PC-3 (cell line): Measurements from ENCODE around the gene EHD4. TPM values are rescaled to one million over a fixed set of nuclear protein-coding genes. Genes with fewer than 3 reads are reported as not detected.

Experiments used
- ATAC-seq: fragments of 200-7000 bp; cut with Tn5 transposase; 2 replicates; pipeline ENCODE4 v1.9.1; 2020; ENCODE audit warnings: mild to moderate bottlenecking, moderate library complexity
- BruUV-seq: library from RNA; stranded (reverse); fragments of 400-500 nt; replicated peaks from 2 replicates; lab custom pipeline; 2021; lab: Mats Ljungman, UMichigan
- CTCF ChIA-PET: fragments of 300-600 bp; sonication (Branson Sonifier 250); formaldehyde crosslinking; loops from one replicate; lab custom pipeline; 2022; ENCODE audit warnings: antibody characterized with exemption; lab: Charles Lee
- POLR2A ChIA-PET: fragments of 300-600 bp; sonication (Branson Sonifier 250); formaldehyde crosslinking; loops from one replicate; lab custom pipeline; 2022; ENCODE audit warnings: antibody characterized with exemption; ENCODE audit not compliant: unreplicated experiment; lab: Charles Lee
- DNase-seq: peaks from one replicate; pipeline ENCODE4 v3.0.0-alpha.2; 2015
- H2AFZ ChIP-seq: fragments of 300-600 bp; sonication (generic); 2 replicates; pipeline ENCODE4 v1.6.0; 2016; ENCODE audit warnings: antibody characterized with exemption, low read length
- H3F3A ChIP-seq: fragments of 300-600 bp; sonication (generic); one replicate; pipeline ENCODE4 v1.6.0; 2017; ENCODE audit warnings: antibody characterized with exemption, low read length, control low read depth, mild to moderate bottlenecking; ENCODE audit not compliant: unreplicated experiment
- H3K27ac ChIP-seq: fragments of 300-600 bp; sonication (generic); 2 replicates; pipeline ENCODE4 v1.5.1; 2016; ENCODE audit warnings: mild to moderate bottlenecking, low read length
- H3K27me3 ChIP-seq: fragments of 300-600 bp; sonication (generic); 2 replicates; pipeline ENCODE4 v1.6.1; 2016; ENCODE audit warnings: low read length, mixed read lengths
- H3K36me3 ChIP-seq: fragments of 300-600 bp; sonication (generic); 2 replicates; pipeline ENCODE4 v1.6.1; 2016; ENCODE audit warnings: low read depth, mixed run types, low read length, mixed read lengths
- H3K4me1 ChIP-seq: fragments of 300-600 bp; sonication (generic); 2 replicates; pipeline ENCODE4 v1.5.1; 2016; ENCODE audit warnings: low read length; ENCODE audit not compliant: insufficient read depth
- H3K4me2 ChIP-seq: fragments of 300-600 bp; sonication (generic); 2 replicates; pipeline ENCODE4 v1.6.0; 2016; ENCODE audit warnings: low read length
- H3K4me3 ChIP-seq: fragments of 300-600 bp; sonication (generic); 2 replicates; pipeline ENCODE4 v1.5.1; 2016; ENCODE audit warnings: mild to moderate bottlenecking, low read length, mixed read lengths
- H3K79me2 ChIP-seq: fragments of 300-600 bp; sonication (generic); 2 replicates; pipeline ENCODE4 v1.6.1; 2017; ENCODE audit warnings: low read length, mixed read lengths
- H3K9ac ChIP-seq: fragments of 300-600 bp; sonication (generic); 2 replicates; pipeline ENCODE4 v1.6.0; 2016; ENCODE audit warnings: mild to moderate bottlenecking, low read length
- H3K9me2 ChIP-seq: fragments of 300-600 bp; sonication (generic); replicated peaks from 2 replicates; pipeline ENCODE4 v1.6.1; 2016; ENCODE audit warnings: mixed run types, low read length, mixed read lengths
- H3K9me3 ChIP-seq: fragments of 300-600 bp; sonication (generic); 2 replicates; pipeline ENCODE4 v1.6.1; 2016; ENCODE audit warnings: low read length, mixed read lengths
- H4K20me1 ChIP-seq: fragments of 300-600 bp; sonication (generic); 2 replicates; pipeline ENCODE4 v1.6.1; 2016; ENCODE audit warnings: low read length, mixed read lengths
- EZH2 ChIP-seq: fragments of 300-600 bp; sonication (generic); IDR thresholded peaks from one replicate; pipeline ENCODE4 v1.6.1; 2017; ENCODE audit warnings: antibody characterized with exemption, mild to moderate bottlenecking, low read length; ENCODE audit not compliant: unreplicated experiment
- EZH2phosphoT487 ChIP-seq: fragments of 300-600 bp; sonication (generic); IDR thresholded peaks from 2 replicates; pipeline ENCODE4 v1.6.1; 2018; ENCODE audit warnings: mild to moderate bottlenecking, antibody characterized with exemption, low read length, borderline replicate concordance
- intact Hi-C: fragments of 100-400 bp; cut with micrococcal nuclease; formaldehyde crosslinking; loops from 2 replicates; pipeline ENCODE4 v1.9.0; 2023
- total RNA-seq: library from RNA; depleted of rRNA; stranded (reverse); fragments of >200 nt; gene quantifications from 2 replicates; pipeline ENCODE4 v1.2.3, GENCODE V29; 2014
- TF ChIP-seq, protein P1 (sequence below): fragments of 300-600 bp; sonication (generic); conservative IDR thresholded peaks from 2 replicates; pipeline ENCODE4 v1.5.1; 2017; ENCODE audit warnings: antibody characterized with exemption, low read depth, mild to moderate bottlenecking, low read length

EHD4 gene
- total RNA-seq, 1 experiment from 2014 or later: 57.8 TPM

DNA sequence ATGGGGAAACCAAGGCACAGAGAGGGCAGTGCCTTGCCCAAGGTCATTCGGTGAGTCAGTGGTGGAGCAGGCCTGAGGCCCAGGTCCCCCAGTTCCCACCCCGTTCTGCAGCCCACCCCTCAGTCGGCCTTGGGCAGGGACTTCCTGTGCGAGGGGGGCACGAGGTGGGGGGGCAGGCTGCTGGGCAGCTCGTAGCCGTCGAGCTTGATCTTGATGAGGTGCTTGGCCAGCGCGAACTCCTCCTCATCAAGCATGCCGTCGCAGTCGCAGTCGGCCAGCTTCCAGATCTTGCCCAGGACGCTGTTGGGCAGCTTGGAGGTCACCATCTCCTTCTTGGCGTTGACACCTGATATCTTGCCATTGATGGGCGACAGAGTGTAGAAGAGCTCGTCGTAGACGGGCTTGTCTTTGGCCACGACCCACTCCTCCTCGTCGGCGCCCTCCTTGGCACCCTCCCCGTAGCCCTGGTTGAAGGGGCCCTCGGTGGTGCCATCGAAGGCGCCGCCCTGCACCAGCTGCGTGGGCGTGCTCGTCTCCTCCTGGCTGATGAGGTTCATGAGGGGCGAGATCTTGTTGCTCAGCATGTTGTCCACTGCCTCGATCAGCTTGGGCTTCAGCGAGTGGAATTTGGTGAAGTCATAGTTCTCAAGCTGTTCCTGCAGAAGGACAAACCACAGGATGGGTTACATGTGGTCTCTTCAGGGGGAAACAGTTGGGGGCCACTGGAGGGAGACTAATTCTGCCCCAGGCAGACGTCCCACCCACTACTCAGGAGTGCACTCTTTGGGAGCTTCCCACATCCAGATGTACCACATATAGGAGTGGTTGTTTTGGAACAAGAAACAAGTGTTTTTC is 71.6 kb downstream of the EHD4 start:
- no peak overlapping the region for H3K4me3 ChIP-seq
- no TSS peak for BruUV-seq
- DNase-seq: no peak
- CTCF ChIA-PET: no interaction called here
- H3K9me3 ChIP-seq: no peaks in the 10 kb centered on the region
- POLR2A ChIA-PET: interaction anchor here (0.5 kb wide), 1 partner anchor 339 kb away, joined by 3 read pairs; no protein-coding TSS in a partner anchor
- no peaks in the 10 kb centered on the region for H3K4me1 ChIP-seq
- H3K9ac ChIP-seq: no peak overlapping the region
- H2AFZ ChIP-seq: no peak overlapping the region
- H3K27ac ChIP-seq: no peak overlapping the region
- no peaks in the 10 kb centered on the region for H3K79me2 ChIP-seq
- H3K36me3 ChIP-seq: peaks cover 25% of the 10 kb centered on the region
- H3K9me2 ChIP-seq: no peaks in the 10 kb centered on the region
- no peak overlapping the region for H3K4me2 ChIP-seq
- no peaks in the 10 kb centered on the region for H3K27me3 ChIP-seq
- H3F3A ChIP-seq: no peaks in the 10 kb centered on the region
- intact Hi-C loops: loop anchor here (5.0 kb wide), 1 partner anchor 128 kb away; the partner anchor contains the start of gene MAPKBP1
- ATAC-seq: no peak
- no peaks in the 10 kb centered on the region for H4K20me1 ChIP-seq
- TF ChIP-seq EZH2phosphoT487 (no peak), EZH2 (no peak)
- TF ChIP-seq, protein P1, sequence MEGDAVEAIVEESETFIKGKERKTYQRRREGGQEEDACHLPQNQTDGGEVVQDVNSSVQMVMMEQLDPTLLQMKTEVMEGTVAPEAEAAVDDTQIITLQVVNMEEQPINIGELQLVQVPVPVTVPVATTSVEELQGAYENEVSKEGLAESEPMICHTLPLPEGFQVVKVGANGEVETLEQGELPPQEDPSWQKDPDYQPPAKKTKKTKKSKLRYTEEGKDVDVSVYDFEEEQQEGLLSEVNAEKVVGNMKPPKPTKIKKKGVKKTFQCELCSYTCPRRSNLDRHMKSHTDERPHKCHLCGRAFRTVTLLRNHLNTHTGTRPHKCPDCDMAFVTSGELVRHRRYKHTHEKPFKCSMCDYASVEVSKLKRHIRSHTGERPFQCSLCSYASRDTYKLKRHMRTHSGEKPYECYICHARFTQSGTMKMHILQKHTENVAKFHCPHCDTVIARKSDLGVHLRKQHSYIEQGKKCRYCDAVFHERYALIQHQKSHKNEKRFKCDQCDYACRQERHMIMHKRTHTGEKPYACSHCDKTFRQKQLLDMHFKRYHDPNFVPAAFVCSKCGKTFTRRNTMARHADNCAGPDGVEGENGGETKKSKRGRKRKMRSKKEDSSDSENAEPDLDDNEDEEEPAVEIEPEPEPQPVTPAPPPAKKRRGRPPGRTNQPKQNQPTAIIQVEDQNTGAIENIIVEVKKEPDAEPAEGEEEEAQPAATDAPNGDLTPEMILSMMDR: no peak

DNA sequence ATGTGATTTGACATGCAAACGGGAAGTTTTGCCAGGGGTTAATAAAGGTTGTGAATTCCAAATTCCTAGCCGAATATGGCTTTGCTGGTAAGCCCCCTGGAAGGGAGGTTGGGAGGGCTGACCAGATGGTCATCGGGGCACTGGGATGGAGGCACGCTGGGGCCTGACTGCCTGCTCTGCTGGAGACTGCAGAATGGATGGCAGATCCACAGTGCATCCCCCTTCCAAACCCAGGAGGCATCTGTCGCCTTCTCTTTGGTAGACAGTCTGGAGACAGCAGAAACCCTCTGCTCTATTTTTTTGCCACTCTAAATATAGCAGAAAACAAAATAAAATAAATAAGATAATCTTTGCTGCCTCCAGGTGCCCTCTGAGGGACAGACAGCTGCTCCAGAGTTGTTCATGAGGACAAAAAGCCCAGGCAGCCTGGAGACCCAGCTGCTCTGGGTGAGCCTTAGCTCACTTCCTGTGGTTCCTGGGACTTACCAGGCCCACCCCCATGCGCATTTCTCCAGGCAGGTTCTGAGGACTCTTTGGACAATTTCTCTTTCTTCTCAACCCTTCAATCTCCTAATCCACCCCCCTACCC is 72.4 kb downstream of the EHD4 start:
- Histone ChIP-seq H3K27ac (no peak overlapping the region), H3K4me3 (no peak overlapping the region), H2AFZ (no peak overlapping the region), H3K9me3 (no peaks in the 10 kb centered on the region), H4K20me1 (no peaks in the 10 kb centered on the region), H3F3A (no peaks in the 10 kb centered on the region), H3K4me2 (no peak overlapping the region), H3K9me2 (no peaks in the 10 kb centered on the region), H3K79me2 (no peaks in the 10 kb centered on the region), H3K4me1 (peaks cover 5% of the 10 kb centered on the region), H3K36me3 (peaks cover 25% of the 10 kb centered on the region), H3K27me3 (no peaks in the 10 kb centered on the region), H3K9ac (no peak overlapping the region)
- ATAC-seq (no peak), DNase-seq (no peak)
- intact Hi-C loops: loop anchor here (5.0 kb wide), 1 partner anchor 128 kb away; the partner anchor contains the start of gene MAPKBP1
- CTCF ChIA-PET: no interaction called here
- BruUV-seq: TSS peak; percentile 21
- TF ChIP-seq EZH2phosphoT487: no peak
- TF ChIP-seq, protein P1: no peak
- TF ChIP-seq EZH2: no peak
- POLR2A ChIA-PET: interaction anchor here (0.5 kb wide), 1 partner anchor 338 kb away, joined by 3 read pairs; no protein-coding TSS in a partner anchor
